BLaER1 treated with 17β-estradiol and CSF1 and Interleukin-3, amounts not matched to agents 10 nM and 100 nM (cell line): ENCODE data around the gene SEPTIN7.
A peak's percentile ranks its signal among the peaks of the same experiment; 100 is the strongest.

Experiments
- H3K27ac ChIP-seq, 11 experiments: shearing (Covaris generic); formaldehyde crosslinking; 2 replicates each; pipeline ENCODE4 v1.8.1; 2022
- H3K27me3 ChIP-seq, 11 experiments: shearing (Covaris generic); formaldehyde crosslinking; 2 replicates each; pipeline ENCODE4 v1.8.1; 2022
- H3K36me3 ChIP-seq, 11 experiments: shearing (Covaris generic); formaldehyde crosslinking; 2 replicates each; pipeline ENCODE4 v1.8.1; 2022
- H3K4me1 ChIP-seq, 10 experiments: shearing (Covaris generic); formaldehyde crosslinking; 2 replicates each; pipeline ENCODE4 v1.8.1; 2022
- H3K4me2 ChIP-seq, 11 experiments: shearing (Covaris generic); formaldehyde crosslinking; 2 replicates each; pipeline ENCODE4 v1.8.1; 2022
- H3K4me3 ChIP-seq, 10 experiments: shearing (Covaris generic); formaldehyde crosslinking; 2 replicates each; pipeline ENCODE4 v1.8.1; 2022
- H3K9ac ChIP-seq, 11 experiments: shearing (Covaris generic); formaldehyde crosslinking; 2 replicates each; pipeline ENCODE4 v1.8.1; 2022
- H3K9me3 ChIP-seq, 11 experiments: shearing (Covaris generic); formaldehyde crosslinking; replicated peaks in 1 of 11; 2 replicates each; pipeline ENCODE4 v1.8.1; 2022
- H4K20me1 ChIP-seq, 11 experiments: shearing (Covaris generic); formaldehyde crosslinking; 2 replicates each; pipeline ENCODE4 v1.8.1; 2022
- Cebpa-rat ChIP-seq, 11 experiments: shearing (Covaris generic); IDR thresholded peaks; 2 replicates each; pipeline ENCODE4 v1.8.1; 2022

The SEPTIN7 gene

GRCh38 chr7:35839860-35840854, 39.3 kb downstream of the SEPTIN7 start:
- Histone ChIP-seq H3K4me1 (peaks cover 0 to 6% (median 3%) of the 10 kb centered on the region in 10 experiments; a peak in 7 of 20 replicates), H3K27ac (no peak overlapping the region), H3K9ac (no peak overlapping the region), H3K4me2 (peak overlapping the region in 1 of 11 experiments; percentile 29; a peak in 1 of 22 replicates), H3K27me3 (no peaks in the 10 kb centered on the region), H3K4me3 (no peak overlapping the region), H3K9me3 (peaks cover 0 to 6% (median 4%) of the 10 kb centered on the region in 11 experiments; a peak in 7 of 22 replicates), H3K36me3 (peaks cover 55 to 94% (median 87%) of the 10 kb centered on the region in 11 experiments), H4K20me1 (peaks cover 7 to 86% (median 59%) of the 10 kb centered on the region in 11 experiments; a peak in 19 of 22 replicates)
- TF ChIP-seq Cebpa-rat (IDR thresholded peaks at IDR 0.05), result no peak

- Histone ChIP-seq H3K27ac (no peak overlapping the region), H3K4me3 (no peak overlapping the region), H3K4me2 (no peak overlapping the region), H3K4me1 (no peaks in the 10 kb centered on the region), H3K27me3 (no peaks in the 10 kb centered on the region), H3K36me3 (peaks cover 67 to 98% (median 89%) of the 10 kb centered on the region in 11 experiments), H4K20me1 (peaks cover 27 to 96% (median 70%) of the 10 kb centered on the region in 11 experiments; a peak in 20 of 22 replicates), H3K9me3 (peaks cover 0 to 14% (median 4%) of the 10 kb centered on the region in 11 experiments; a peak in 4 of 22 replicates), H3K9ac (no peak overlapping the region)
- TF ChIP-seq Cebpa-rat (IDR thresholded peaks at IDR 0.05), result no peak
Observed at GRCh38 chr7:35846816-35847412, 46.1 kb downstream of the SEPTIN7 start.

- no peaks in the 10 kb centered on the region for H3K27me3 ChIP-seq
- peaks cover 77 to 98% (median 92%) of the 10 kb centered on the region in 11 experiments for H3K36me3 ChIP-seq
- no peak overlapping the region for H3K27ac ChIP-seq
- no peak for TF ChIP-seq Cebpa-rat (IDR thresholded peaks at IDR 0.05)
- no peaks in the 10 kb centered on the region for H3K4me1 ChIP-seq
- peaks cover 0 to 25% (median 14%) of the 10 kb centered on the region in 11 experiments; a peak in 15 of 22 replicates for H3K9me3 ChIP-seq
- no peak overlapping the region for H3K4me3 ChIP-seq
- peaks cover 27 to 96% (median 61%) of the 10 kb centered on the region in 11 experiments; a peak in 19 of 22 replicates for H4K20me1 ChIP-seq
- no peak overlapping the region for H3K4me2 ChIP-seq
- H3K9ac ChIP-seq, result no peak overlapping the region
Observed at GRCh38 chr7:35848725-35849124, 47.9 kb downstream of the SEPTIN7 start.

GRCh38 chr7:35849158-35849831, 48.4 kb downstream of the SEPTIN7 start:
- Histone ChIP-seq H3K9ac (no peak overlapping the region), H3K27ac (no peak overlapping the region), H3K4me2 (no peak overlapping the region), H3K9me3 (peaks cover 0 to 31% (median 18%) of the 10 kb centered on the region in 11 experiments; a peak in 19 of 22 replicates), H4K20me1 (peaks cover 27 to 97% (median 63%) of the 10 kb centered on the region in 11 experiments; a peak in 19 of 22 replicates), H3K36me3 (peaks cover 79 to 98% (median 92%) of the 10 kb centered on the region in 11 experiments), H3K27me3 (no peaks in the 10 kb centered on the region), H3K4me1 (no peaks in the 10 kb centered on the region), H3K4me3 (no peak overlapping the region)
- TF ChIP-seq Cebpa-rat (IDR thresholded peaks at IDR 0.05), result no peak

GRCh38 chr7:35849954-35850353, 49.1 kb downstream of the SEPTIN7 start:
- Histone ChIP-seq H4K20me1 (peaks cover 21 to 95% (median 59%) of the 10 kb centered on the region in 11 experiments; a peak in 19 of 22 replicates), H3K4me3 (no peak overlapping the region), H3K9ac (no peak overlapping the region), H3K27ac (no peak overlapping the region), H3K4me1 (no peaks in the 10 kb centered on the region), H3K36me3 (peaks cover 76 to 97% (median 90%) of the 10 kb centered on the region in 11 experiments), H3K4me2 (no peak overlapping the region), H3K9me3 (peaks cover 0 to 36% (median 22%) of the 10 kb centered on the region in 11 experiments; a peak in 20 of 22 replicates), H3K27me3 (no peaks in the 10 kb centered on the region)
- TF ChIP-seq Cebpa-rat (IDR thresholded peaks at IDR 0.05), result no peak
